Prostate gland (tissue), 2 donors: ENCODE results near the gene ANKRD12.
A peak's percentile ranks its signal among the peaks of the same experiment; 100 is the strongest.

Source experiments
- CTCF ChIP-seq, 4 experiments: fragments of 200-600 bp in 2 of 4; fragments of 450-650 bp in 2 of 4; sonication (generic) in 2 of 4; IDR thresholded peaks; 1 replicate in 3 of 4; 2 replicates in 1 of 4; pipeline ENCODE4 v1.5.1; 2016 to 2019; ENCODE audit warnings: antibody characterized with exemption in 4 of 4, mild to moderate bottlenecking in 2 of 4, moderate library complexity in 2 of 4
- POLR2A ChIP-seq: fragments of 450-650 bp; IDR thresholded peaks from one replicate; pipeline ENCODE4 v1.6.1; 2016; ENCODE audit warnings: antibody characterized with exemption, mild to moderate bottlenecking
- POLR2AphosphoS5 ChIP-seq: sonication (generic); formaldehyde crosslinking; IDR thresholded peaks from one replicate; pipeline ENCODE4 v1.6.1; 2017; ENCODE audit warnings: antibody characterized with exemption

- TF ChIP-seq CTCF (IDR thresholded peaks at IDR 0.05) (peak in 2 of 4 experiments; percentile 9 to 25), POLR2AphosphoS5 (peak; percentile 16), POLR2A (no peak)
These were observed 139.3 kb downstream of the ANKRD12 start for GRCh38 chr18:9275890-9276289.
